ENCODE data around the gene FNDC1.

FNDC1 gene

GRCh38 chr6:159126590-159126989, 42.6 kb upstream of the FNDC1 start:
- H3F3A ChIP-seq (ENCODE audit: control insufficient read depth, insufficient read depth), result peaks cover 13% of the 10 kb centered on the region
- no peaks in the 10 kb centered on the region for H3K79me2 ChIP-seq (ENCODE audit: control insufficient read depth, low read length)
- H4K20me1 ChIP-seq (ENCODE audit: control insufficient read depth, insufficient read depth, low read depth, low read length), result no peaks in the 10 kb centered on the region
- no peaks in the 10 kb centered on the region for H3K9me3 ChIP-seq (ENCODE audit: control insufficient read depth, insufficient read depth, low read length)
- H3K4me2 ChIP-seq (ENCODE audit: low read length), result peak overlapping the region; percentile 95
- no peaks in the 10 kb centered on the region for H3K36me3 ChIP-seq (ENCODE audit: control insufficient read depth, low read length)
- no peaks in the 10 kb centered on the region for H3K27me3 ChIP-seq (ENCODE audit: control insufficient read depth, low read length)
- H3K27ac ChIP-seq (ENCODE audit: low read depth, low read length), result peak overlapping the region; percentile 86
- TF ChIP-seq CTCF (IDR thresholded peaks at IDR 0.05; ENCODE audit: low read depth, low read length, poor library complexity, severe bottlenecking), result no peak
- TF ChIP-seq EZH2phosphoT487 (IDR thresholded peaks at IDR 0.05; ENCODE audit: borderline replicate concordance, low read length), result no peak
- H3K9me2 ChIP-seq (replicated peaks; ENCODE audit: control insufficient read depth, low read length), result no peaks in the 10 kb centered on the region
- peaks cover 85% of the 10 kb centered on the region for H3K4me1 ChIP-seq (ENCODE audit: control insufficient read depth, low read length)
- peak overlapping the region; percentile 71 for H3K4me3 ChIP-seq (ENCODE audit: low read length)

- no peaks in the 10 kb centered on the region for H3K27me3 ChIP-seq (ENCODE audit: control insufficient read depth, low read length)
- no peaks in the 10 kb centered on the region for H3K79me2 ChIP-seq (ENCODE audit: control insufficient read depth, low read length)
- no peaks in the 10 kb centered on the region for H3K36me3 ChIP-seq (ENCODE audit: control insufficient read depth, low read length)
- peak overlapping the region; percentile 71 for H3K4me3 ChIP-seq (ENCODE audit: low read length)
- H3F3A ChIP-seq (ENCODE audit: control insufficient read depth, insufficient read depth), result peaks cover 13% of the 10 kb centered on the region
- TF ChIP-seq EZH2phosphoT487 (IDR thresholded peaks at IDR 0.05; ENCODE audit: borderline replicate concordance, low read length), result no peak
- TF ChIP-seq CTCF (IDR thresholded peaks at IDR 0.05; ENCODE audit: low read depth, low read length, poor library complexity, severe bottlenecking), result no peak
- peak overlapping the region; percentile 95 for H3K4me2 ChIP-seq (ENCODE audit: low read length)
- no peaks in the 10 kb centered on the region for H4K20me1 ChIP-seq (ENCODE audit: control insufficient read depth, insufficient read depth, low read depth, low read length)
- peak overlapping the region; percentile 86 for H3K27ac ChIP-seq (ENCODE audit: low read depth, low read length)
- H3K4me1 ChIP-seq (ENCODE audit: control insufficient read depth, low read length), result peaks cover 85% of the 10 kb centered on the region
- no peaks in the 10 kb centered on the region for H3K9me3 ChIP-seq (ENCODE audit: control insufficient read depth, insufficient read depth, low read length)
- H3K9me2 ChIP-seq (replicated peaks; ENCODE audit: control insufficient read depth, low read length), result no peaks in the 10 kb centered on the region
Measured at GRCh38 chr6:159127701-159128100, 41.5 kb upstream of the FNDC1 start.

- no peaks in the 10 kb centered on the region for H3K36me3 ChIP-seq (ENCODE audit: control insufficient read depth, low read length)
- peaks cover 79% of the 10 kb centered on the region for H3K4me1 ChIP-seq (ENCODE audit: control insufficient read depth, low read length)
- H3K9me3 ChIP-seq (ENCODE audit: control insufficient read depth, insufficient read depth, low read length), result no peaks in the 10 kb centered on the region
- no peak overlapping the region for H3K27ac ChIP-seq (ENCODE audit: low read depth, low read length)
- no peak overlapping the region for H3K4me3 ChIP-seq (ENCODE audit: low read length)
- no peaks in the 10 kb centered on the region for H4K20me1 ChIP-seq (ENCODE audit: control insufficient read depth, insufficient read depth, low read depth, low read length)
- peaks cover 13% of the 10 kb centered on the region for H3F3A ChIP-seq (ENCODE audit: control insufficient read depth, insufficient read depth)
- no peaks in the 10 kb centered on the region for H3K27me3 ChIP-seq (ENCODE audit: control insufficient read depth, low read length)
- no peaks in the 10 kb centered on the region for H3K79me2 ChIP-seq (ENCODE audit: control insufficient read depth, low read length)
- no peak overlapping the region for H3K4me2 ChIP-seq (ENCODE audit: low read length)
- no peak for TF ChIP-seq CTCF (IDR thresholded peaks at IDR 0.05; ENCODE audit: low read depth, low read length, poor library complexity, severe bottlenecking)
- no peaks in the 10 kb centered on the region for H3K9me2 ChIP-seq (replicated peaks; ENCODE audit: control insufficient read depth, low read length)
Measured at GRCh38 chr6:159128978-159129377, 40.2 kb upstream of the FNDC1 start.

- Histone ChIP-seq H3K27me3 (ENCODE audit: control insufficient read depth, low read length) (no peaks in the 10 kb centered on the region), H3K9me3 (ENCODE audit: control insufficient read depth, insufficient read depth, low read length) (no peaks in the 10 kb centered on the region), H3K9me2 (replicated peaks; ENCODE audit: control insufficient read depth, low read length) (no peaks in the 10 kb centered on the region), H3K27ac (ENCODE audit: low read depth, low read length) (no peak overlapping the region), H3K4me1 (ENCODE audit: control insufficient read depth, low read length) (peaks cover 74% of the 10 kb centered on the region), H4K20me1 (ENCODE audit: control insufficient read depth, insufficient read depth, low read depth, low read length) (no peaks in the 10 kb centered on the region), H3K79me2 (ENCODE audit: control insufficient read depth, low read length) (no peaks in the 10 kb centered on the region), H3K36me3 (ENCODE audit: control insufficient read depth, low read length) (no peaks in the 10 kb centered on the region), H3K4me3 (ENCODE audit: low read length) (no peak overlapping the region), H3K4me2 (ENCODE audit: low read length) (no peak overlapping the region), H3F3A (ENCODE audit: control insufficient read depth, insufficient read depth) (peaks cover 13% of the 10 kb centered on the region)
- TF ChIP-seq CTCF (IDR thresholded peaks at IDR 0.05; ENCODE audit: low read depth, low read length, poor library complexity, severe bottlenecking) (no peak), EZH2phosphoT487 (IDR thresholded peaks at IDR 0.05; ENCODE audit: borderline replicate concordance, low read length) (no peak)
Measured at GRCh38 chr6:159130846-159131245, 38.4 kb upstream of the FNDC1 start.
